Measurements from ENCODE around the gene PIGZ.

DNA sequence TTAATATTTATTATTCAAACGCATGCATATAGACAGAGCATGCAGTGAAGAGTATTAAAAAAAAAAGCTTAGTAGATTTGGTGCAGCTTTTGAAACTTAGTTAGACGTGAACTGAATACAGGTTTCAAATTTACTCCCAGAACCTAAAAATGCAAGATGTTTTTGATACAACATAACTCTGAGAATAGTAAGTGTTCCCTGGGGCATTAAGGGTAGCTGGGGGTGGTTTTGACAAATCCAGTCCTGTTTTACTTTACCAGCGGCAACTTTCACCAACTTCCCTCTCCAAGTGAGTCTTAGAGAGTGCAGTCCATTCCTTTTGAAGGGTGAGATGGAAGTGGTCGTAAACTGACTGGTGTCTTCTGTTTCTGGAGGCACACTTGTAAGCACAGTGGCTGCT, 37.5 kb downstream of the PIGZ start:
- TF ChIP-seq CTCF (IDR thresholded peaks at IDR 0.05): no peak
- TF ChIP-seq POLR2AphosphoS5 (IDR thresholded peaks at IDR 0.05): no peak
